ENCODE measurements around the gene POLRMT. TPM values are rescaled to one million over a fixed set of nuclear protein-coding genes. Genes with fewer than 3 reads are reported as not detected.

Gene POLRMT
- total RNA-seq, 6 experiments from 2014 or later = 25.9 to 42.9 (median 33.3) TPM

- H3K4me1 ChIP-seq = peaks cover 0 to 21% (median 10%) of the 10 kb centered on the region in 4 donors
- no peak overlapping the region for H3K4me3 ChIP-seq
- H3K27me3 ChIP-seq = no peaks in the 10 kb centered on the region
- intact Hi-C loops (cut with DNase I) = no loop called here
- WGBS (ENCODE audit: insufficient coverage, low coverage, low lambda C conversion rate, missing lambda C conversion rate) = 90% methylated on average over 4 of the region's 46 CpGs
- H3K27ac ChIP-seq = no peak overlapping the region
- H3K9me3 ChIP-seq = no peaks in the 10 kb centered on the region
- peaks cover 0 to 27% (median 10%) of the 10 kb centered on the region in 4 donors for H3K36me3 ChIP-seq
- TF ChIP-seq CTCF (IDR thresholded peaks at IDR 0.05) (no peak), POLR2A (IDR thresholded peaks at IDR 0.05) (no peak)
- ATAC-seq (no peak), DNase-seq (peak in 2 of 3 donors; percentile 16 to 52)
Measured at GRCh38 chr19:579111-579841, 54.1 kb downstream of the POLRMT start.

GRCh38 chr19:577439-578392 is 55.6 kb downstream of the POLRMT start:
- ATAC-seq (no peak), DNase-seq (peak in 2 of 3 donors; percentile 18 to 49)
- H3K4me3 ChIP-seq = no peak overlapping the region
- peaks cover 0 to 22% (median 10%) of the 10 kb centered on the region in 4 donors for H3K36me3 ChIP-seq
- H3K27me3 ChIP-seq = no peaks in the 10 kb centered on the region
- intact Hi-C loops (cut with DNase I) = no loop called here
- H3K4me1 ChIP-seq = peaks cover 0 to 33% (median 14%) of the 10 kb centered on the region in 4 donors
- 86% methylated on average over 16 of the region's 66 CpGs for WGBS (ENCODE audit: insufficient coverage, low coverage, low lambda C conversion rate, missing lambda C conversion rate)
- H3K27ac ChIP-seq = no peak overlapping the region
- H3K9me3 ChIP-seq = no peaks in the 10 kb centered on the region
- TF ChIP-seq CTCF (IDR thresholded peaks at IDR 0.05) = no peak
- no peak for TF ChIP-seq POLR2A (IDR thresholded peaks at IDR 0.05)

- H3K9me3 ChIP-seq = no peaks in the 10 kb centered on the region
- 37% methylated on average over 2 of the region's 28 CpGs for WGBS (ENCODE audit: insufficient coverage, low coverage, low lambda C conversion rate, missing lambda C conversion rate)
- TF ChIP-seq POLR2A (IDR thresholded peaks at IDR 0.05) (no peak), CTCF (IDR thresholded peaks at IDR 0.05) (no peak)
- no peaks in the 10 kb centered on the region for H3K27me3 ChIP-seq
- peaks cover 0 to 33% (median 14%) of the 10 kb centered on the region in 4 donors for H3K4me1 ChIP-seq
- no peak overlapping the region for H3K4me3 ChIP-seq
- no peak overlapping the region for H3K27ac ChIP-seq
- intact Hi-C loops (cut with DNase I) = no loop called here
- peak in 1 of 3 donors; percentile 47 for DNase-seq
- peaks cover 0 to 18% (median 8%) of the 10 kb centered on the region in 4 donors for H3K36me3 ChIP-seq
- ATAC-seq = no peak
Measured at GRCh38 chr19:576768-577438, 56.4 kb downstream of the POLRMT start.

Data from right lobe of liver (tissue), 6 donors.